ENCODE data around the gene SPSB2.

- TF ChIP-seq, protein P1, sequence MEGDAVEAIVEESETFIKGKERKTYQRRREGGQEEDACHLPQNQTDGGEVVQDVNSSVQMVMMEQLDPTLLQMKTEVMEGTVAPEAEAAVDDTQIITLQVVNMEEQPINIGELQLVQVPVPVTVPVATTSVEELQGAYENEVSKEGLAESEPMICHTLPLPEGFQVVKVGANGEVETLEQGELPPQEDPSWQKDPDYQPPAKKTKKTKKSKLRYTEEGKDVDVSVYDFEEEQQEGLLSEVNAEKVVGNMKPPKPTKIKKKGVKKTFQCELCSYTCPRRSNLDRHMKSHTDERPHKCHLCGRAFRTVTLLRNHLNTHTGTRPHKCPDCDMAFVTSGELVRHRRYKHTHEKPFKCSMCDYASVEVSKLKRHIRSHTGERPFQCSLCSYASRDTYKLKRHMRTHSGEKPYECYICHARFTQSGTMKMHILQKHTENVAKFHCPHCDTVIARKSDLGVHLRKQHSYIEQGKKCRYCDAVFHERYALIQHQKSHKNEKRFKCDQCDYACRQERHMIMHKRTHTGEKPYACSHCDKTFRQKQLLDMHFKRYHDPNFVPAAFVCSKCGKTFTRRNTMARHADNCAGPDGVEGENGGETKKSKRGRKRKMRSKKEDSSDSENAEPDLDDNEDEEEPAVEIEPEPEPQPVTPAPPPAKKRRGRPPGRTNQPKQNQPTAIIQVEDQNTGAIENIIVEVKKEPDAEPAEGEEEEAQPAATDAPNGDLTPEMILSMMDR (conservative IDR thresholded peaks at IDR 0.05; ENCODE audit: low read depth in 2 of 2) = no peak
- TF ChIP-seq EZH2 (IDR thresholded peaks at IDR 0.05; ENCODE audit: low read depth, unreplicated experiment) = no peak
- no peak for TF ChIP-seq POLR2AphosphoS5 (IDR thresholded peaks at IDR 0.05; ENCODE audit: low read depth)
- TF ChIP-seq, protein P2, sequence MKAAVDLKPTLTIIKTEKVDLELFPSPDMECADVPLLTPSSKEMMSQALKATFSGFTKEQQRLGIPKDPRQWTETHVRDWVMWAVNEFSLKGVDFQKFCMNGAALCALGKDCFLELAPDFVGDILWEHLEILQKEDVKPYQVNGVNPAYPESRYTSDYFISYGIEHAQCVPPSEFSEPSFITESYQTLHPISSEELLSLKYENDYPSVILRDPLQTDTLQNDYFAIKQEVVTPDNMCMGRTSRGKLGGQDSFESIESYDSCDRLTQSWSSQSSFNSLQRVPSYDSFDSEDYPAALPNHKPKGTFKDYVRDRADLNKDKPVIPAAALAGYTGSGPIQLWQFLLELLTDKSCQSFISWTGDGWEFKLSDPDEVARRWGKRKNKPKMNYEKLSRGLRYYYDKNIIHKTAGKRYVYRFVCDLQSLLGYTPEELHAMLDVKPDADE (IDR thresholded peaks at IDR 0.05) = no peak
- no peak for TF ChIP-seq EZH2phosphoT487 (IDR thresholded peaks at IDR 0.05; ENCODE audit: unreplicated experiment)
- no peak for TF ChIP-seq CREB1 (CRISPR knock-in tag; IDR thresholded peaks at IDR 0.05; ENCODE audit: low read depth)
- TF ChIP-seq, protein P3, sequence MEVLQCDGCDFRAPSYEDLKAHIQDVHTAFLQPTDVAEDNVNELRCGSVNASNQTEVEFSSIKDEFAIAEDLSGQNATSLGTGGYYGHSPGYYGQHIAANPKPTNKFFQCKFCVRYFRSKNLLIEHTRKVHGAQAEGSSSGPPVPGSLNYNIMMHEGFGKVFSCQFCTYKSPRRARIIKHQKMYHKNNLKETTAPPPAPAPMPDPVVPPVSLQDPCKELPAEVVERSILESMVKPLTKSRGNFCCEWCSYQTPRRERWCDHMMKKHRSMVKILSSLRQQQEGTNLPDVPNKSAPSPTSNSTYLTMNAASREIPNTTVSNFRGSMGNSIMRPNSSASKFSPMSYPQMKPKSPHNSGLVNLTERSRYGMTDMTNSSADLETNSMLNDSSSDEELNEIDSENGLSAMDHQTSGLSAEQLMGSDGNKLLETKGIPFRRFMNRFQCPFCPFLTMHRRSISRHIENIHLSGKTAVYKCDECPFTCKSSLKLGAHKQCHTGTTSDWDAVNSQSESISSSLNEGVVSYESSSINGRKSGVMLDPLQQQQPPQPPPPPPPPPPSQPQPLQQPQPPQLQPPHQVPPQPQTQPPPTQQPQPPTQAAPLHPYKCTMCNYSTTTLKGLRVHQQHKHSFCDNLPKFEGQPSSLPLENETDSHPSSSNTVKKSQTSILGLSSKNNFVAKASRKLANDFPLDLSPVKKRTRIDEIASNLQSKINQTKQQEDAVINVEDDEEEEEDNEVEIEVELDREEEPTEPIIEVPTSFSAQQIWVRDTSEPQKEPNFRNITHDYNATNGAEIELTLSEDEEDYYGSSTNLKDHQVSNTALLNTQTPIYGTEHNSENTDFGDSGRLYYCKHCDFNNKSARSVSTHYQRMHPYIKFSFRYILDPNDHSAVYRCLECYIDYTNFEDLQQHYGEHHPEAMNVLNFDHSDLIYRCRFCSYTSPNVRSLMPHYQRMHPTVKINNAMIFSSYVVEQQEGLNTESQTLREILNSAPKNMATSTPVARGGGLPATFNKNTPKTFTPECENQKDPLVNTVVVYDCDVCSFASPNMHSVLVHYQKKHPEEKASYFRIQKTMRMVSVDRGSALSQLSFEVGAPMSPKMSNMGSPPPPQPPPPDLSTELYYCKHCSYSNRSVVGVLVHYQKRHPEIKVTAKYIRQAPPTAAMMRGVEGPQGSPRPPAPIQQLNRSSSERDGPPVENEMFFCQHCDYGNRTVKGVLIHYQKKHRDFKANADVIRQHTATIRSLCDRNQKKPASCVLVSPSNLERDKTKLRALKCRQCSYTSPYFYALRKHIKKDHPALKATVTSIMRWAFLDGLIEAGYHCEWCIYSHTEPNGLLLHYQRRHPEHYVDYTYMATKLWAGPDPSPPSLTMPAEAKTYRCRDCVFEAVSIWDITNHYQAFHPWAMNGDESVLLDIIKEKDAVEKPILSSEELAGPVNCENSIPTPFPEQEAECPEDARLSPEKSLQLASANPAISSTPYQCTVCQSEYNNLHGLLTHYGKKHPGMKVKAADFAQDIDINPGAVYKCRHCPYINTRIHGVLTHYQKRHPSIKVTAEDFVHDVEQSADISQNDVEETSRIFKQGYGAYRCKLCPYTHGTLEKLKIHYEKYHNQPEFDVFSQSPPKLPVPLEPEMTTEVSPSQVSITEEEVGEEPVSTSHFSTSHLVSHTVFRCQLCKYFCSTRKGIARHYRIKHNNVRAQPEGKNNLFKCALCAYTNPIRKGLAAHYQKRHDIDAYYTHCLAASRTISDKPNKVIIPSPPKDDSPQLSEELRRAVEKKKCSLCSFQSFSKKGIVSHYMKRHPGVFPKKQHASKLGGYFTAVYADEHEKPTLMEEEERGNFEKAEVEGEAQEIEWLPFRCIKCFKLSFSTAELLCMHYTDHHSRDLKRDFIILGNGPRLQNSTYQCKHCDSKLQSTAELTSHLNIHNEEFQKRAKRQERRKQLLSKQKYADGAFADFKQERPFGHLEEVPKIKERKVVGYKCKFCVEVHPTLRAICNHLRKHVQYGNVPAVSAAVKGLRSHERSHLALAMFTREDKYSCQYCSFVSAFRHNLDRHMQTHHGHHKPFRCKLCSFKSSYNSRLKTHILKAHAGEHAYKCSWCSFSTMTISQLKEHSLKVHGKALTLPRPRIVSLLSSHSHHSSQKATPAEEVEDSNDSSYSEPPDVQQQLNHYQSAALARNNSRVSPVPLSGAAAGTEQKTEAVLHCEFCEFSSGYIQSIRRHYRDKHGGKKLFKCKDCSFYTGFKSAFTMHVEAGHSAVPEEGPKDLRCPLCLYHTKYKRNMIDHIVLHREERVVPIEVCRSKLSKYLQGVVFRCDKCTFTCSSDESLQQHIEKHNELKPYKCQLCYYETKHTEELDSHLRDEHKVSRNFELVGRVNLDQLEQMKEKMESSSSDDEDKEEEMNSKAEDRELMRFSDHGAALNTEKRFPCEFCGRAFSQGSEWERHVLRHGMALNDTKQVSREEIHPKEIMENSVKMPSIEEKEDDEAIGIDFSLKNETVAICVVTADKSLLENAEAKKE (CRISPR knock-in tag; IDR thresholded peaks at IDR 0.05) = no peak
- TF ChIP-seq REST (IDR thresholded peaks at IDR 0.05; ENCODE audit: unreplicated experiment) = no peak
These were observed 32.8 kb downstream of the SPSB2 start for GRCh38 chr12:6840330-6840729.

Data from GM23338 (cell line).